Testis (tissue), 3 donors: ENCODE data around the gene DCAF5. TPM values are rescaled to one million over a fixed set of nuclear protein-coding genes. Genes with fewer than 3 reads are reported as not detected.

Experiments used
- DNase-seq: peaks from one replicate; pipeline ENCODE4 v3.0.0-alpha.2; 2019
- H3K27ac ChIP-seq, 2 donors: fragments of 200-600 bp; sonication (generic); one replicate each; pipeline ENCODE4 v1.5.1; 2019
- H3K27me3 ChIP-seq: fragments of 200-600 bp; sonication (generic); one replicate; pipeline ENCODE4 v1.5.1; 2019
- H3K36me3 ChIP-seq: fragments of 200-600 bp; sonication (generic); one replicate; pipeline ENCODE4 v1.5.1; 2017; ENCODE audit warnings: low read depth; ENCODE audit errors: missing control alignments
- H3K4me1 ChIP-seq: fragments of 200-600 bp; sonication (generic); one replicate; pipeline ENCODE4 v1.5.1; 2019
- H3K4me3 ChIP-seq, 2 donors: fragments of 200-600 bp; sonication (generic); one replicate each; pipeline ENCODE4 v1.5.1; 2017 to 2019
- H3K9me3 ChIP-seq: fragments of 200-600 bp; sonication (generic); one replicate; pipeline ENCODE4 v1.5.1; 2017
- POLR2A ChIP-seq: fragments of 450-650 bp; IDR thresholded peaks from one replicate; pipeline ENCODE4 v1.6.1; 2017; ENCODE audit warnings: antibody characterized with exemption, mild to moderate bottlenecking, moderate library complexity
- WGBS, 2 donors: methylation state at CpG; one replicate each; pipeline ENCODE4 v1.1.5; 2018; 5-methylcytosine and 5-hydroxymethylcytosine counted together
- intact Hi-C: fragments of 100-400 bp; cut with DNase I; formaldehyde crosslinking; loops from one replicate; pipeline ENCODE4 v1.15.1; 2023; ENCODE audit warnings: low total_unique reads
- polyA plus RNA-seq: library from polyadenylated mRNA; stranded (reverse); fragments of 350-450 nt; fragmentation: Illumina TruSeq; extraction: RNeasy Lipid Tissue Mini Kit (QIAGEN cat#74804); gene quantifications from one replicate; pipeline ENCODE4 v1.2.3, GENCODE V29; 2014; ENCODE audit warnings: low read depth, low replicate concordance; ENCODE audit not compliant: insufficient read depth
- total RNA-seq, 2 donors: library from RNA; depleted of rRNA; stranded (reverse); fragments of >200 nt; gene quantifications; one replicate each; pipeline ENCODE4 v1.2.3, GENCODE V29; 2016
- TF ChIP-seq, protein P1 (sequence below), 3 experiments: fragments of 450-650 bp in 2 of 3; fragments of 200-600 bp in 1 of 3; sonication (generic) in 1 of 3; IDR thresholded peaks; one replicate each; pipeline ENCODE4 v1.5.1; 2016 to 2019; ENCODE audit warnings: antibody characterized with exemption in 3 of 3, mild to moderate bottlenecking in 2 of 3, moderate library complexity in 1 of 3

DCAF5 gene
- total and polyA plus RNA-seq, 3 donors from 2014 or later: 97.7 to 168 (median 129) TPM

DNA sequence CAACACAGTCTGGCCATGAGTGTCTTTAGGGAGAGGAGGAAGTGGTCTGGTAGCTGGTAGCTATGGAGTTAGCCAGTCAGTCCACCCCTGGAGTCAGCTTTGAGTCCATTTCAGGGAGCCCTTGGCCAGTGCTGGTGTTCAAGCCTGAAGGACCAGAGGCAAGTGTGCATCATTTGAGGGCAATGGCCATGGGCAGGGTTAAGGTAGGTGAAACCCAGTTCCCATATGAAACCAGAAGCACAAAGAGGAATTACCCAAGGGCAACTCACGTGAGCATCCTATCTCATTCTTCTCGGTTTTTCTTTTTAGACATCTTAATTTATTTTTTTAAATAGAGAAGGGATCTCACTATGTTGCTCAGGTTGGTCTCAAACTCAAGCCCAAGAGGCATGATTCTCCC, 112.6 kb downstream of the DCAF5 start:
- Histone ChIP-seq H3K36me3 (no peaks in the 10 kb centered on the region), H3K4me1 (peaks cover 27% of the 10 kb centered on the region), H3K9me3 (no peaks in the 10 kb centered on the region), H3K27me3 (no peaks in the 10 kb centered on the region), H3K27ac (no peak overlapping the region), H3K4me3 (no peak overlapping the region)
- no peak for TF ChIP-seq POLR2A
- TF ChIP-seq, protein P1, sequence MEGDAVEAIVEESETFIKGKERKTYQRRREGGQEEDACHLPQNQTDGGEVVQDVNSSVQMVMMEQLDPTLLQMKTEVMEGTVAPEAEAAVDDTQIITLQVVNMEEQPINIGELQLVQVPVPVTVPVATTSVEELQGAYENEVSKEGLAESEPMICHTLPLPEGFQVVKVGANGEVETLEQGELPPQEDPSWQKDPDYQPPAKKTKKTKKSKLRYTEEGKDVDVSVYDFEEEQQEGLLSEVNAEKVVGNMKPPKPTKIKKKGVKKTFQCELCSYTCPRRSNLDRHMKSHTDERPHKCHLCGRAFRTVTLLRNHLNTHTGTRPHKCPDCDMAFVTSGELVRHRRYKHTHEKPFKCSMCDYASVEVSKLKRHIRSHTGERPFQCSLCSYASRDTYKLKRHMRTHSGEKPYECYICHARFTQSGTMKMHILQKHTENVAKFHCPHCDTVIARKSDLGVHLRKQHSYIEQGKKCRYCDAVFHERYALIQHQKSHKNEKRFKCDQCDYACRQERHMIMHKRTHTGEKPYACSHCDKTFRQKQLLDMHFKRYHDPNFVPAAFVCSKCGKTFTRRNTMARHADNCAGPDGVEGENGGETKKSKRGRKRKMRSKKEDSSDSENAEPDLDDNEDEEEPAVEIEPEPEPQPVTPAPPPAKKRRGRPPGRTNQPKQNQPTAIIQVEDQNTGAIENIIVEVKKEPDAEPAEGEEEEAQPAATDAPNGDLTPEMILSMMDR (IDR thresholded peaks at IDR 0.05): no peak
- 86 to 87% methylated on average over 2 of the region's 2 CpGs for WGBS, 2 donors
- intact Hi-C loops: no loop called here
- no peak for DNase-seq

DNA sequence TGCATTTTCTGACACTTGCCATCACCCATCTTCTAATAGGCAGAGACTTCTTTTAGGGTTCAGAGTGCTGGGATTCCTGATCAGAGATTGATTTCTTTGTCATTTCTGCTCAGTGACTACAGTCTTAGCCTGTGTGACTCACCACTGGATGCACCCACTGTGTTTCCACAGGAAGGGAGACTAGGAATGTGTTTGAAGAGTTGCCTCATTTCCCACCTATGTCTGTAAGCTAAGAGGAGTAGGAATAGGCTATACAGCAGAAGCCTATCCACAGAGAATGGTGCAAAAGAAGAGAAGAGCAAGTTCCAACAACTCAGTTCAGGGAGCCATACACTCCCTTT, 113.7 kb downstream of the DCAF5 start:
- Histone ChIP-seq H3K27me3 (no peaks in the 10 kb centered on the region), H3K36me3 (no peaks in the 10 kb centered on the region), H3K9me3 (no peaks in the 10 kb centered on the region), H3K4me3 (no peak overlapping the region), H3K27ac (no peak overlapping the region), H3K4me1 (peaks cover 16% of the 10 kb centered on the region)
- DNase-seq: no peak
- TF ChIP-seq, protein P1 (IDR thresholded peaks at IDR 0.05): no peak
- TF ChIP-seq POLR2A: no peak
- intact Hi-C loops: no loop called here

DNA sequence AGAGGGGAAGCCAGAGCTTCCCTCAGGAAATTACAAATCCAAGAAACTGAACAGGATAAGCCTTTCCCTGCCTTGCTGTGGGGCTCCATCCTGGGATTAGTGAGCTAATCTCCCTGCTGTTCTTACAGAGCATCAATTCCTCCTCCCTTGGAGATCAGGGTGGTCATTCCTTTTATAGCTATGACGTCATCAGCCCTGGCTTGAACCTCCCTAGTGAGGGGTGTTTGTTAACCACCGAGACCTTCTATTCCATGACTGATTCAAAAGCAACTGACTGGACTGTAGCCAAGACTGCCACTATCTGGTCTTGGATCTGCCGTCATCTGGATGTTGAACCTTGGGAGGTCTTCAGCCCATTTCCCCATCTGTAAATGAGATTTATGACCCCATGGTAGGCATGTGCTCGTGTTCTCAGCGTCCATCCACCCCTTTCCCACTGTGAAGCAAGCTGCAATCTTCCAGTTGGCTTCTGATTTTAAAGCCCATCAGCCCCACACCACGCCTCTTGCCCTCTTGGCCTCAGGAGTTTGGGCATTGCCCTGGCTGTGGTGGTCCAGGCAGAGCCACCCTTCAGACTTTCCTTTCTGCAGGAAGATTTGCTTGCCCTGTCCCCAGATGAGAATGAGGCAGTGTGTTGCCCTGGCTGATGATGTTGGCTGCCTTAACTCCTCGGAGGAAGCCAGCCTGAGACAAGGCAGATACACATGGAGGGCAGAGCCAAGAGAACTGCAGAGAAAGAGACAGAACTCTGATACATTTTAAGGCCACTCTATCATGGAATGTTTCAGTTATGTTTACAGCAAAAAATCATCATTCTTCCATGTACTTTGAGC, 114.2 kb downstream of the DCAF5 start:
- H3K9me3 ChIP-seq: no peaks in the 10 kb centered on the region
- DNase-seq: no peak
- H3K4me1 ChIP-seq: peaks cover 11% of the 10 kb centered on the region
- intact Hi-C loops: no loop called here
- H3K36me3 ChIP-seq: no peaks in the 10 kb centered on the region
- H3K4me3 ChIP-seq: no peak overlapping the region
- no peak overlapping the region for H3K27ac ChIP-seq
- WGBS, 2 donors: 57 to 66% methylated on average over 7 of the region's 7 CpGs
- H3K27me3 ChIP-seq: no peaks in the 10 kb centered on the region
- TF ChIP-seq, protein P1 (IDR thresholded peaks at IDR 0.05): no peak
- no peak for TF ChIP-seq POLR2A

DNA sequence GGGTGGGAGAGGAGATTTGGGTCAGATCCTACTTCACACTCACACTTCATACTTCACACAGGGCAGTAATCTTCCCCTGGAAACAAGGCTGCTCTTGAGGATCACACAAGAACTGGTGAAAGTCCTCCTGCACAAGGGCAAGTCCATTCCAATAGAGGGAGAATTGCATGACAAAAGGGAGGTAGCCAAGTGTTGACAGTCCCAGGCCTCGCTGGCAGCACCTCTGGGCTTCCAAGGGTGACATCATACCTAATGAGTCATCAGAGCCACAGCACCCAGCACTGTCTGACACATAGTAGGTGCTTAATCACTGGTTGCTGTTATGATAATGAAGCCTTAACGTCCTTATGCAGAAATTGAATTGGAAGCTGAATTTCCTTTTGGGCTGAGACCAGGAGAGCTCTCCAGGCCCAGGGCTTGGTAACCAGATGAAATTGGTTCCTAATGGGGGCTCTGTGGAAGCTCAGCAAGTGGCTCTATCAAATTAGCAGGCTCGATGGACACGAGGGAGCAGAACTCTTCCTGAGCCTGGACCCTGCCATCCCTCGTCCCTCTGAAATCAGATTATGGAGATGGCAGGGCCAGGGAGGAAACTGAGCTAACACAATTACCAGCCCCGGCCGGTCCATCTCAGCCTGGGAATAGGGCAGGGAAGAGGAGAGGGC, 115.0 kb downstream of the DCAF5 start:
- intact Hi-C loops: no loop called here
- Histone ChIP-seq H3K9me3 (no peaks in the 10 kb centered on the region), H3K4me1 (peaks cover 4% of the 10 kb centered on the region), H3K27ac (no peak overlapping the region), H3K27me3 (no peaks in the 10 kb centered on the region), H3K4me3 (no peak overlapping the region), H3K36me3 (no peaks in the 10 kb centered on the region)
- WGBS, 2 donors: 86% methylated on average over 7 of the region's 7 CpGs
- TF ChIP-seq, protein P1 (IDR thresholded peaks at IDR 0.05): no peak
- TF ChIP-seq POLR2A: no peak
- DNase-seq: no peak
